Parathyroid adenoma (tissue), 2 donors: ENCODE measurements around the gene ADGRA1.

Experiments used
- H2AFZ ChIP-seq: fragments of 300-600 bp; sonication (generic); one replicate; pipeline ENCODE4 v1.7.0; 2017; ENCODE audit warnings: antibody characterized with exemption, mild to moderate bottlenecking
- H3K27ac ChIP-seq: fragments of 300-600 bp; sonication (generic); one replicate; pipeline ENCODE4 v1.7.0; 2017
- H3K27me3 ChIP-seq: fragments of 300-600 bp; sonication (generic); one replicate; pipeline ENCODE4 v1.7.0; 2017; ENCODE audit warnings: low read length; ENCODE audit not compliant: control insufficient read depth, insufficient read depth
- H3K36me3 ChIP-seq: fragments of 300-600 bp; sonication (generic); one replicate; pipeline ENCODE4 v1.7.0; 2017; ENCODE audit warnings: low read length; ENCODE audit not compliant: control insufficient read depth, insufficient read depth
- H3K4me1 ChIP-seq: fragments of 300-600 bp; sonication (generic); one replicate; pipeline ENCODE4 v1.7.0; 2017; ENCODE audit warnings: control low read depth
- H3K4me2 ChIP-seq: fragments of 300-600 bp; sonication (generic); one replicate; pipeline ENCODE4 v1.7.0; 2017; ENCODE audit warnings: low read length
- H3K4me3 ChIP-seq: fragments of 300-600 bp; sonication (generic); one replicate; pipeline ENCODE4 v1.7.0; 2017; ENCODE audit warnings: low read depth, low read length
- H3K79me2 ChIP-seq: fragments of 300-600 bp; sonication (generic); one replicate; pipeline ENCODE4 v1.7.0; 2017; ENCODE audit warnings: control low read depth
- H3K9ac ChIP-seq: fragments of 300-600 bp; sonication (generic); one replicate; pipeline ENCODE4 v1.7.0; 2017; ENCODE audit warnings: mild to moderate bottlenecking
- H3K9me3 ChIP-seq: fragments of 300-600 bp; sonication (generic); one replicate; pipeline ENCODE4 v1.7.0; 2017; ENCODE audit warnings: low read length; ENCODE audit not compliant: control insufficient read depth
- CTCF ChIP-seq: fragments of 300-600 bp; sonication (generic); IDR thresholded peaks from one replicate; pipeline ENCODE4 v1.7.0; 2017; ENCODE audit warnings: antibody characterized with exemption, mild to moderate bottlenecking
- donor health status: primary hyperparathyroidism.

ADGRA1 gene

GRCh38 chr10:133080683-133081040 is 7.1 kb upstream of the ADGRA1 start:
- H3K36me3 ChIP-seq = no peaks in the 10 kb centered on the region
- H2AFZ ChIP-seq = no peak overlapping the region
- no peaks in the 10 kb centered on the region for H3K79me2 ChIP-seq
- H3K27ac ChIP-seq = no peak overlapping the region
- no peak overlapping the region for H3K9ac ChIP-seq
- H3K27me3 ChIP-seq = no peaks in the 10 kb centered on the region
- H3K9me3 ChIP-seq = no peaks in the 10 kb centered on the region
- H3K4me3 ChIP-seq = no peak overlapping the region
- no peaks in the 10 kb centered on the region for H3K4me1 ChIP-seq
- no peak overlapping the region for H3K4me2 ChIP-seq
- TF ChIP-seq CTCF = no peak

GRCh38 chr10:133081636-133082035 is 6.1 kb upstream of the ADGRA1 start:
- H3K4me3 ChIP-seq = no peak overlapping the region
- H2AFZ ChIP-seq = no peak overlapping the region
- H3K27ac ChIP-seq = no peak overlapping the region
- H3K79me2 ChIP-seq = no peaks in the 10 kb centered on the region
- H3K27me3 ChIP-seq = peaks cover under 1% of the 10 kb centered on the region
- no peaks in the 10 kb centered on the region for H3K36me3 ChIP-seq
- no peak for TF ChIP-seq CTCF
- no peak overlapping the region for H3K9ac ChIP-seq
- no peak overlapping the region for H3K4me2 ChIP-seq
- no peaks in the 10 kb centered on the region for H3K9me3 ChIP-seq
- H3K4me1 ChIP-seq = no peaks in the 10 kb centered on the region

GRCh38 chr10:133082685-133083421 is 4.9 kb upstream of the ADGRA1 start:
- Histone ChIP-seq H3K9me3 (no peaks in the 10 kb centered on the region), H3K9ac (no peak overlapping the region), H2AFZ (no peak overlapping the region), H3K79me2 (no peaks in the 10 kb centered on the region), H3K4me3 (no peak overlapping the region), H3K27me3 (peaks cover 8% of the 10 kb centered on the region), H3K27ac (no peak overlapping the region), H3K4me1 (no peaks in the 10 kb centered on the region), H3K36me3 (no peaks in the 10 kb centered on the region), H3K4me2 (no peak overlapping the region)
- TF ChIP-seq CTCF = no peak

GRCh38 chr10:133083422-133084100 is 4.2 kb upstream of the ADGRA1 start:
- no peak overlapping the region for H3K27ac ChIP-seq
- TF ChIP-seq CTCF = no peak
- peaks cover 8% of the 10 kb centered on the region for H3K27me3 ChIP-seq
- H3K9ac ChIP-seq = no peak overlapping the region
- H3K36me3 ChIP-seq = no peaks in the 10 kb centered on the region
- H3K4me3 ChIP-seq = no peak overlapping the region
- H3K4me2 ChIP-seq = no peak overlapping the region
- H2AFZ ChIP-seq = no peak overlapping the region
- H3K4me1 ChIP-seq = no peaks in the 10 kb centered on the region
- H3K79me2 ChIP-seq = no peaks in the 10 kb centered on the region
- no peaks in the 10 kb centered on the region for H3K9me3 ChIP-seq
